GM12878 (cell line): ENCODE data around the gene BCAT1. TPM values are rescaled to one million over a fixed set of nuclear protein-coding genes. Genes with fewer than 3 reads are reported as not detected.
A peak's percentile ranks its signal among the peaks of the same experiment; 100 is the strongest.

ENCODE experiments used
- CEBPB ChIP-seq, 2 experiments: fragments of 150-350 bp in 1 of 2; IDR thresholded peaks; 2 replicates each; pipeline ENCODE4 v1.6.1; 2012 to 2014; ENCODE audit warnings: low read depth in 2 of 2, low read length in 2 of 2, borderline replicate concordance in 1 of 2, inconsistent platforms in 1 of 2
- CHD2 ChIP-seq: IDR thresholded peaks from 2 replicates; pipeline ENCODE4 v1.6.1; 2011; ENCODE audit warnings: low read depth, low read length, improper control_type of control experiment, borderline replicate concordance
- CHD4 ChIP-seq: fragments of 200-600 bp; sonication (generic); IDR thresholded peaks from 2 replicates; pipeline ENCODE4 v1.6.1; 2016; ENCODE audit warnings: mild to moderate bottlenecking
- CREB1 ChIP-seq: IDR thresholded peaks from 2 replicates; pipeline ENCODE4 v1.6.1; 2012; ENCODE audit warnings: low read depth, mild to moderate bottlenecking, inconsistent platforms
- ETV6 ChIP-seq, 2 experiments: fragments of 450-650 bp in 1 of 2; IDR thresholded peaks in 1 of 2; conservative IDR thresholded peaks in 1 of 2; 2 replicates each; pipeline ENCODE4 v1.6.1; 2014; ENCODE audit warnings: antibody characterized with exemption in 1 of 2, borderline replicate concordance in 1 of 2, low read depth in 1 of 2, mild to moderate bottlenecking in 1 of 2, moderate library complexity in 1 of 2
- FOS ChIP-seq: IDR thresholded peaks from 3 replicates; pipeline ENCODE4 v1.6.1; 2011; ENCODE audit warnings: borderline replicate concordance; ENCODE audit not compliant: insufficient read length; ENCODE audit errors: extremely low read depth
- IKZF2 ChIP-seq, 2 experiments: fragments of 450-650 bp; IDR thresholded peaks; 2 replicates each; pipeline ENCODE4 v1.6.1; 2017; ENCODE audit warnings: mild to moderate bottlenecking in 2 of 2, moderate library complexity in 2 of 2
- KAT2A ChIP-seq: conservative IDR thresholded peaks from 2 replicates; pipeline ENCODE4 v1.6.1; 2011; ENCODE audit warnings: low read depth, low read length; ENCODE audit not compliant: control insufficient read depth
- KLF5 ChIP-seq: fragments of 450-650 bp; IDR thresholded peaks from 2 replicates; pipeline ENCODE4 v1.6.1; 2014; ENCODE audit warnings: mild to moderate bottlenecking; ENCODE audit not compliant: partially characterized antibody
- MAX ChIP-seq: IDR thresholded peaks from 2 replicates; pipeline ENCODE4 v1.6.1; 2012; ENCODE audit warnings: low read depth, low read length, improper control_type of control experiment
- MXI1 ChIP-seq: fragments of 150-350 bp; IDR thresholded peaks from 2 replicates; pipeline ENCODE4 v1.6.1; 2011; ENCODE audit warnings: low read depth, mild to moderate bottlenecking, inconsistent platforms, low read length, improper control_type of control experiment
- NFIC ChIP-seq: IDR thresholded peaks from 2 replicates; pipeline ENCODE4 v1.6.1; 2012; ENCODE audit warnings: low read depth, mild to moderate bottlenecking, inconsistent platforms, low read length, moderate library complexity
- NR2C2 ChIP-seq: IDR thresholded peaks from 2 replicates; pipeline ENCODE4 v1.6.1; 2011; ENCODE audit warnings: borderline replicate concordance, low read depth; ENCODE audit not compliant: control insufficient read depth, insufficient read length
- POLR2AphosphoS2 ChIP-seq: IDR thresholded peaks from 2 replicates; pipeline ENCODE4 v1.6.1; 2011; ENCODE audit warnings: low read depth, mild to moderate bottlenecking, low read length, improper control_type of control experiment, moderate library complexity
- SIN3A ChIP-seq: IDR thresholded peaks from 2 replicates; pipeline ENCODE4 v1.6.1; 2012; ENCODE audit warnings: low read depth, low read length, improper control_type of control experiment
- SIX5 ChIP-seq: IDR thresholded peaks from 2 replicates; pipeline ENCODE4 v1.6.1; 2011; ENCODE audit warnings: mild to moderate bottlenecking, low read depth, low read length, moderate library complexity; ENCODE audit not compliant: severe bottlenecking
- SMAD1 ChIP-seq: fragments of 450-650 bp; IDR thresholded peaks from 2 replicates; pipeline ENCODE4 v1.6.1; 2018; ENCODE audit warnings: mild to moderate bottlenecking, low read depth; ENCODE audit not compliant: partially characterized antibody
- SREBF1 ChIP-seq: IDR thresholded peaks from 2 replicates; pipeline ENCODE4 v1.6.1; 2012; ENCODE audit warnings: mild to moderate bottlenecking, low read length
- TCF12 ChIP-seq: IDR thresholded peaks from 2 replicates; pipeline ENCODE4 v1.6.1; 2011; ENCODE audit warnings: low read depth, mild to moderate bottlenecking, low read length
- WRNIP1 ChIP-seq: IDR thresholded peaks from 2 replicates; pipeline ENCODE4 v1.6.1; 2011; ENCODE audit warnings: low read depth, low read length, improper control_type of control experiment, borderline replicate concordance
- ZBTB40 ChIP-seq: fragments of 450-650 bp; IDR thresholded peaks from 2 replicates; pipeline ENCODE4 v1.6.1; 2016; ENCODE audit warnings: mild to moderate bottlenecking, moderate library complexity, borderline replicate concordance
- ZNF207 ChIP-seq: fragments of 450-650 bp; IDR thresholded peaks from 2 replicates; pipeline ENCODE4 v1.6.1; 2014; ENCODE audit warnings: antibody characterized with exemption, mild to moderate bottlenecking, borderline replicate concordance
- ZNF384 ChIP-seq: IDR thresholded peaks from 2 replicates; pipeline ENCODE4 v1.6.1; 2012; ENCODE audit warnings: low read depth, mild to moderate bottlenecking, low read length, improper control_type of control experiment, borderline replicate concordance
- polyA plus RNA-seq, 11 experiments: library from polyadenylated mRNA; depleted of rRNA in 4 of 11; unstranded in 6 of 11; stranded (reverse) in 5 of 11; fragments of >200 nt; fragmentation: Nextera tagmentation in 4 of 11; fragmentation: Illumina TruSeq in 1 of 11; extraction: Ambion mirVana in 4 of 11; extraction: Trizol in 1 of 11; gene quantifications; 1 replicate in 1 of 11; 2 replicates in 10 of 11; pipeline versions ENCODE4 v1.2.1 to v1.2.3, GENCODE V29; 2011 to 2016; ENCODE audit warnings: inconsistent platforms in 2 of 11, missing spikeins in 2 of 11, low read depth in 1 of 11
- total RNA-seq, 4 experiments: library from RNA; depleted of rRNA in 3 of 4; stranded (reverse); fragments of >200 nt in 3 of 4; fragmentation: Illumina TruSeq in 1 of 4; extraction: Trizol in 1 of 4; gene quantifications; 2 replicates each; pipeline versions ENCODE4 v1.2.1 to v1.2.3, GENCODE V29; 2013 to 2021
- TF ChIP-seq, protein P1 (sequence below): IDR thresholded peaks from 2 replicates; pipeline ENCODE4 v1.6.1; 2011; ENCODE audit warnings: low read depth, low read length, improper control_type of control experiment, borderline replicate concordance

BCAT1 gene
- total and polyA plus RNA-seq, 10 of the 15 experiments (the other 5 are each of a cell fraction or from before 2014, with no cell fraction given): 26.2 to 187 (median 81.9) TPM

DNA sequence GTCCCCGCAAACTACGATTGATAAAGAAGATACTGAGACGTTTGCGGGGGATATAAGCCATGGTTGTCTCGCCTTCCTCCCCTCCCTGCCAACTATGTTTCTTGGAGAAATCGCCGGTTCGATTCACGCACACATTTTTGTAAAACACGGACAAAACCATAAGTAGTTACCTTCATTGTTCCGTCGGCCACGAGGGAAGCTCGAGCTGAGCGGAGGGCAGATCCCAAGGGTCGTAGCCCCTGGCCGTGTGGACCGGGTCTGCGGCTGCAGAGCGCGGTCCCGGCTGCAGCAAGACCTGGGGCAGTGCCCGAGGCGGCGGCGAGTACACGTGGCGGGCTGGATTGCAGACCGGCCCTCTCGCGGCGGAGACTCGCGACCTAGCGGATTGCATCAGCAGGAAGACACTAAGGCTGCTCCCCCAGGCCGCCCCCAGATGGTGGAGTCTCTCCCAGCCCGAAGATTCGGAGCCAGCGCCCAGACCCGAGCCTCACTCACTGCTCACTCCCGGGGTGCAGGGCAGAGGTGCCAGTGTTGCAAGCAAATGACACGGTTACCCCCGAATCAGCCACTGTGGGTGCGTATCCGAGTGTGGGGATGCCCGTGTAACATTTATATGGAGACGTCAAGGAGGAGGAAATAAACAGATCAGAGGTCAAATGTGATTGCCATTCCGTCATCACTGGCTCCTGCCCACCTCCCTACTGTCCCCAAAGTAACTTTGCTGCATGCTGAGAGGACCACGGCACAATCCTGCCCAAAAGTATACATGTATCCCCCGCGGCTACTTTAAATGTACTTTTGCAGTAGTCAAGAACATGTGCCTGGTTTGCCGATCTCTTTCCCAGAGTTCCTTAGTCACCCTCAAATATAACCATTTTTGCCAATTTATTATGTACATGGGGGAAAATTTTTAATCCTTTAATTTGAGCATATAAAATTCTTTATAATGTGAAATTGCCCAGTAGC lies at the start of gene BCAT1 (continued):
- TF ChIP-seq POLR2AphosphoS2 (0 out of 2 replicates have a peak, but pooled peaks have one; percentile 13), KAT2A (no peak), TCF12 (no peak), ZBTB40 (peak; percentile 18; the same call in 1 of the 2 replicates), MXI1 (peak; percentile 88), ZNF207 (peak; percentile 15; the same call in 1 of the 2 replicates), CHD2 (0 out of 2 replicates have a peak, but pooled peaks have one; percentile 11), NR2C2 (no peak), FOS (no peak), WRNIP1 (no peak), ETV6 (conservative IDR thresholded peaks at IDR 0.05 in 1 of 2, IDR thresholded peaks at IDR 0.05 in 1 of 2; ENCODE audit: borderline replicate concordance in 1 of 2, low read depth in 1 of 2) (0 out of 4 replicates have a peak, but pooled peaks of 1 of the 2 experiments have one; percentile 19), SREBF1 (no peak), NFIC (no peak; the same call in 1 of the 2 replicates), IKZF2 (IDR thresholded peaks at IDR 0.05) (peak in 1 of 2 experiments; percentile 7; a peak in 2 of 4 replicates), KLF5 (no peak), ZNF384 (no peak), CREB1 (peak; percentile 60; the same call in 1 of the 2 replicates), SIX5 (no peak), SMAD1 (no peak), SIN3A (no peak; the same call in 1 of the 2 replicates), CEBPB (IDR thresholded peaks at IDR 0.05; ENCODE audit: borderline replicate concordance in 1 of 2, low read depth in 2 of 2, low read length in 2 of 2) (peak in 1 of 2 experiments; percentile 33; a peak in 1 of 4 replicates), CHD4 (no peak), MAX (peak; percentile 94)
- TF ChIP-seq, protein P1, sequence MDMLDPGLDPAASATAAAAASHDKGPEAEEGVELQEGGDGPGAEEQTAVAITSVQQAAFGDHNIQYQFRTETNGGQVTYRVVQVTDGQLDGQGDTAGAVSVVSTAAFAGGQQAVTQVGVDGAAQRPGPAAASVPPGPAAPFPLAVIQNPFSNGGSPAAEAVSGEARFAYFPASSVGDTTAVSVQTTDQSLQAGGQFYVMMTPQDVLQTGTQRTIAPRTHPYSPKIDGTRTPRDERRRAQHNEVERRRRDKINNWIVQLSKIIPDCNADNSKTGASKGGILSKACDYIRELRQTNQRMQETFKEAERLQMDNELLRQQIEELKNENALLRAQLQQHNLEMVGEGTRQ: no peak
